ENCODE measurements around the gene ZBTB7C.

The ZBTB7C gene

DNA sequence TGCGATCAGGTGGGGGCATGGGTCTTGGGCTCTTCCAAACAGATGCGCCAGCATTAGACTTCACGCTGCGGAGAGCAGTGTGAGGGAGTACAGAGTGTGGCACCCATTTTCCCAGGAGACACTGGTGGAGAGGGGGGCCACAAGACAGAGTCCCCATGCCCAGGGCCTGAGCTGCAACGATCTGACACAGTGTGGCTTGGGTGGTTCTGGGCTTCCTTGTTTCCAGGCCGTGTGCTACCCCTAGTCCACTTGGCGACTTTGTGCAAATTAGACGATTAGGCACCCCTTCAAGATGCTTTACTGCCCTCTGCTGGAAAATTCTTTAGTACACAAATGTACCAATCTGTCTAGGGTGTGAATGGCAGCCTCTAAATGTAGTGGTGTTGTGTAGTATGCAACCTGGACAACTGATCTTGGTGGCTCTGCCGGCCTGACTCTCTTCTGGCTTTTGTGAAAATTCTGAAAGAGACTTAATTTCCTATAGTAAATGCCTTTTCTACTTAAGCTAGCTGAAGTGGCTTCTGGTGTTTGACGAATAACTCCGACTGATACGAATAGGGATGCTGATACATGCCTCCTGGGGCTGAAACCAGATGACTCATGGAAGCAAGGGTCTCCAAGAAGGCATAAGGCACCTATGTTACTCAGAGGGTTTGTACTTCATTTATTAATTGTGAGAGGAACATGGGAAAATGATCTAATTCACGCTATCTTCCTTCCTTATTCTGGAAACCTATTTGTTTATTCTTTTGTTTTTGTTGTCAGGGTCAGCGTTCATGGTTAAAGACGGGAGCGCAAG, 386.5 kb downstream of the ZBTB7C start:
- H3K27ac ChIP-seq (ENCODE audit: low read depth, low read length): no peak overlapping the region
- H3K4me1 ChIP-seq (ENCODE audit: control insufficient read depth in 1 of 2, insufficient read depth in 2 of 2, low read length in 2 of 2): peaks cover 0 to 5% of the 10 kb centered on the region in 2 donors

GRCh38 chr18:48022021-48022420, 387.2 kb downstream of the ZBTB7C start:
- Histone ChIP-seq H3K27ac (ENCODE audit: low read depth, low read length) (no peak overlapping the region), H3K9me3 (ENCODE audit: control insufficient read depth in 1 of 2, low read length in 2 of 2) (no peaks in the 10 kb centered on the region), H3K27me3 (ENCODE audit: control insufficient read depth in 1 of 2, insufficient read depth in 2 of 2, low read length in 2 of 2) (peaks cover 0 to 10% of the 10 kb centered on the region in 2 donors), H3K9ac (ENCODE audit: low read depth in 1 of 2, low read length in 2 of 2) (no peak overlapping the region), H3K4me1 (ENCODE audit: control insufficient read depth in 1 of 2, insufficient read depth in 2 of 2, low read length in 2 of 2) (peaks cover 0 to 5% of the 10 kb centered on the region in 2 donors), H3K4me3 (ENCODE audit: low read depth in 1 of 2, low read length in 2 of 2) (no peak overlapping the region), H3K36me3 (ENCODE audit: control insufficient read depth in 1 of 2, insufficient read depth in 2 of 2, low read length in 2 of 2) (no peaks in the 10 kb centered on the region)

More for the DNA sequence above, 386.5 kb downstream of the ZBTB7C start:
- H3K9me3 ChIP-seq (ENCODE audit: control insufficient read depth in 1 of 2, low read length in 2 of 2): no peaks in the 10 kb centered on the region
- H3K36me3 ChIP-seq (ENCODE audit: control insufficient read depth in 1 of 2, insufficient read depth in 2 of 2, low read length in 2 of 2): no peaks in the 10 kb centered on the region
- no peak overlapping the region for H3K9ac ChIP-seq (ENCODE audit: low read depth in 1 of 2, low read length in 2 of 2)
- peaks cover 0 to 10% of the 10 kb centered on the region in 2 donors for H3K27me3 ChIP-seq (ENCODE audit: control insufficient read depth in 1 of 2, insufficient read depth in 2 of 2, low read length in 2 of 2)
- H3K4me3 ChIP-seq (ENCODE audit: low read depth in 1 of 2, low read length in 2 of 2): no peak overlapping the region

- Histone ChIP-seq H3K27ac (ENCODE audit: low read depth, low read length) (no peak overlapping the region), H3K36me3 (ENCODE audit: control insufficient read depth in 1 of 2, insufficient read depth in 2 of 2, low read length in 2 of 2) (no peaks in the 10 kb centered on the region), H3K27me3 (ENCODE audit: control insufficient read depth in 1 of 2, insufficient read depth in 2 of 2, low read length in 2 of 2) (peaks cover 0 to 10% of the 10 kb centered on the region in 2 donors), H3K9ac (ENCODE audit: low read depth in 1 of 2, low read length in 2 of 2) (no peak overlapping the region), H3K4me1 (ENCODE audit: control insufficient read depth in 1 of 2, insufficient read depth in 2 of 2, low read length in 2 of 2) (peaks cover 0 to 5% of the 10 kb centered on the region in 2 donors), H3K4me3 (ENCODE audit: low read depth in 1 of 2, low read length in 2 of 2) (no peak overlapping the region), H3K9me3 (ENCODE audit: control insufficient read depth in 1 of 2, low read length in 2 of 2) (no peaks in the 10 kb centered on the region)
Observed at GRCh38 chr18:48021273-48021914, 387.8 kb downstream of the ZBTB7C start.

GRCh38 chr18:48020337-48021250, 388.6 kb downstream of the ZBTB7C start:
- Histone ChIP-seq H3K27me3 (ENCODE audit: control insufficient read depth in 1 of 2, insufficient read depth in 2 of 2, low read length in 2 of 2) (peaks cover 0 to 10% of the 10 kb centered on the region in 2 donors), H3K4me1 (ENCODE audit: control insufficient read depth in 1 of 2, insufficient read depth in 2 of 2, low read length in 2 of 2) (peaks cover 0 to 5% of the 10 kb centered on the region in 2 donors), H3K36me3 (ENCODE audit: control insufficient read depth in 1 of 2, insufficient read depth in 2 of 2, low read length in 2 of 2) (no peaks in the 10 kb centered on the region), H3K9me3 (ENCODE audit: control insufficient read depth in 1 of 2, low read length in 2 of 2) (no peaks in the 10 kb centered on the region), H3K9ac (ENCODE audit: low read depth in 1 of 2, low read length in 2 of 2) (no peak overlapping the region), H3K4me3 (ENCODE audit: low read depth in 1 of 2, low read length in 2 of 2) (no peak overlapping the region), H3K27ac (ENCODE audit: low read depth, low read length) (no peak overlapping the region)

DNA sequence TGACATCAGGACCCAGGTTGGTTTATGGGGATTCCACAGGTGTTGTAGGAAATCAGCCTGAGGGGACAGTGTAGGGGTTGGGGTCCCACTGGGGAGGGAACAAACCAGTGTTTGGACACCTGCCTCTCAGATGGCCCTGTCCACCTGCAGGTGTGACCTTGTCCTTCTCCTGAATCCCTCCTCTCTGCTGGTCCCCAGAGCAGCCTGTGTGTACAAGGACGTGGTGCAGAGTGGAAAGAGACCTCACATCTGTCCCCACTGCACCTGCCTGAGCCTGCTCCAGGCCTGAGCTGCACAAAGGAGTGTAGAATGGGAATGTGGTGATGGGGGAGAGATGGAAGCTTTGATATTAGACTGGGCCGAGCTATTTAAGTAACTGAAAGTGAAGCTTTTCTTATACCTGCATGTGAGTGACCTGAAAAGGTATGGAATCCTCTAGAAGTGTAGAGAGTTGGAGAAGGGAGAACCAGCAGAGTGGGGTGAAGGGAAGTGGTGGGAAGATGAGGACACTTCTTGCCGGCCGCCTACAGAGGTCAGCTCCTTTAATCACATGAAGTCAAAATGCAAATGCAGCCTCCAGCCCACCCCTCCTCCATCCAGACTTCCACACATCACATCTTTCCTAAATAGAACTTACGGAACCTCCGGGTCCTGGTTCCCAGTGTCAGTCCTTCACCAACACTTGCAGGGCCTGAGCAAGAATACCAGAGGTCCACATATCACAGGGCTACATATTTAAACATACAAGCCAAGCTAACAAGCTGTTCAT, 389.4 kb downstream of the ZBTB7C start:
- Histone ChIP-seq H3K4me3 (ENCODE audit: low read depth in 1 of 2, low read length in 2 of 2) (no peak overlapping the region), H3K4me1 (ENCODE audit: control insufficient read depth in 1 of 2, insufficient read depth in 2 of 2, low read length in 2 of 2) (peaks cover 0 to 5% of the 10 kb centered on the region in 2 donors), H3K9ac (ENCODE audit: low read depth in 1 of 2, low read length in 2 of 2) (no peak overlapping the region), H3K36me3 (ENCODE audit: control insufficient read depth in 1 of 2, insufficient read depth in 2 of 2, low read length in 2 of 2) (no peaks in the 10 kb centered on the region), H3K27ac (ENCODE audit: low read depth, low read length) (no peak overlapping the region), H3K9me3 (ENCODE audit: control insufficient read depth in 1 of 2, low read length in 2 of 2) (no peaks in the 10 kb centered on the region), H3K27me3 (ENCODE audit: control insufficient read depth in 1 of 2, insufficient read depth in 2 of 2, low read length in 2 of 2) (peaks cover 0 to 10% of the 10 kb centered on the region in 2 donors)

DNA sequence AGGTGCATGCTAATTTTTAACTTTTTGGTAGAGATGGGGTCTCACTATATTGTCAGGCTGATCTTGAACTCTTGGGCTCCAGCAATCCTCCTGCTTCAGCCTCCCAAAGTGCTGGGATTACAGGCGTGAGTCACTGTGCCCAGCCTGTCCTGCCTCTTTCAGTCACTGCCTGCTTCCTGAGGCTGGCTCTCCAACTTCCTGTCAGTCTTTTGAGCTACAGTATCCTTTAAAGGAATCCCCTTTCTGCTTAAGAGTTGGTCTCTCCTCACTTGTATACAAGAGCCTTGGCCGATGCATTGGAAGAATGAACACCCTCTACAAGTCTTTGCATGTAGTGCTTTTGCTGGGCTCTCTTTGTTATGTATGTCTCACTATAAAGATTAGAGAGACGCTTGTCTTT, 390.3 kb downstream of the ZBTB7C start:
- Histone ChIP-seq H3K36me3 (ENCODE audit: control insufficient read depth in 1 of 2, insufficient read depth in 2 of 2, low read length in 2 of 2) (no peaks in the 10 kb centered on the region), H3K27ac (ENCODE audit: low read depth, low read length) (no peak overlapping the region), H3K4me3 (ENCODE audit: low read depth in 1 of 2, low read length in 2 of 2) (no peak overlapping the region), H3K9ac (ENCODE audit: low read depth in 1 of 2, low read length in 2 of 2) (no peak overlapping the region), H3K4me1 (ENCODE audit: control insufficient read depth in 1 of 2, insufficient read depth in 2 of 2, low read length in 2 of 2) (peaks cover 0 to 5% of the 10 kb centered on the region in 2 donors), H3K9me3 (ENCODE audit: control insufficient read depth in 1 of 2, low read length in 2 of 2) (no peaks in the 10 kb centered on the region), H3K27me3 (ENCODE audit: control insufficient read depth in 1 of 2, insufficient read depth in 2 of 2, low read length in 2 of 2) (peaks cover 0 to 10% of the 10 kb centered on the region in 2 donors)

DNA sequence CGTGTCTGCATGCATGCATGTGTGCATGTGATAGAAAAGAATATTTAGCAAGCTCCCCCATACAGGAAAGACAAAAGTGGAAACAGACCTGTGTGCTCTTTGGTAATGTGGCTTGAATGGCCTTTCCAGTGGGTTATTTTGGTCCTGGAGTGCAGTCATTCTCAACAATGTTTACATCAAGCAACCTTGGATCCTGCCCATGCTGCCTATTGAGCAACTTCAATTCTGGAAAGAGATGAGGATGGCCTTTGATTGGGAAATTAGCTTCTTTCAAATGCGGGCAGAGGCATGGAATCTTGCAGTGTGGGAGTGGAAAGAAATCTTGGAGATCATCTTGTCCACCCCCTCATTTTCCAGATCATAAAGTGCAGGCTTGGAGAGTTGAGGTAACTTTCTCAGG, 391.5 kb downstream of the ZBTB7C start:
- H3K27ac ChIP-seq (ENCODE audit: low read depth, low read length): no peak overlapping the region
- no peak overlapping the region for H3K4me3 ChIP-seq (ENCODE audit: low read depth in 1 of 2, low read length in 2 of 2)
- H3K4me1 ChIP-seq (ENCODE audit: control insufficient read depth in 1 of 2, insufficient read depth in 2 of 2, low read length in 2 of 2): no peaks in the 10 kb centered on the region
- peaks cover 0 to 5% of the 10 kb centered on the region in 2 donors for H3K27me3 ChIP-seq (ENCODE audit: control insufficient read depth in 1 of 2, insufficient read depth in 2 of 2, low read length in 2 of 2)
- H3K9me3 ChIP-seq (ENCODE audit: control insufficient read depth in 1 of 2, low read length in 2 of 2): no peaks in the 10 kb centered on the region
- no peaks in the 10 kb centered on the region for H3K36me3 ChIP-seq (ENCODE audit: control insufficient read depth in 1 of 2, insufficient read depth in 2 of 2, low read length in 2 of 2)
- H3K9ac ChIP-seq (ENCODE audit: low read depth in 1 of 2, low read length in 2 of 2): no peak overlapping the region

- H3K4me3 ChIP-seq (ENCODE audit: low read depth in 1 of 2, low read length in 2 of 2): no peak overlapping the region
- H3K4me1 ChIP-seq (ENCODE audit: control insufficient read depth in 1 of 2, insufficient read depth in 2 of 2, low read length in 2 of 2): peaks cover 0 to 4% of the 10 kb centered on the region in 2 donors
- no peak overlapping the region for H3K9ac ChIP-seq (ENCODE audit: low read depth in 1 of 2, low read length in 2 of 2)
- no peaks in the 10 kb centered on the region for H3K9me3 ChIP-seq (ENCODE audit: control insufficient read depth in 1 of 2, low read length in 2 of 2)
- H3K27me3 ChIP-seq (ENCODE audit: control insufficient read depth in 1 of 2, insufficient read depth in 2 of 2, low read length in 2 of 2): no peaks in the 10 kb centered on the region
- H3K36me3 ChIP-seq (ENCODE audit: control insufficient read depth in 1 of 2, insufficient read depth in 2 of 2, low read length in 2 of 2): no peaks in the 10 kb centered on the region
- H3K27ac ChIP-seq (ENCODE audit: low read depth, low read length): no peak overlapping the region
Observed at GRCh38 chr18:48013162-48013561, 396.0 kb downstream of the ZBTB7C start.

DNA sequence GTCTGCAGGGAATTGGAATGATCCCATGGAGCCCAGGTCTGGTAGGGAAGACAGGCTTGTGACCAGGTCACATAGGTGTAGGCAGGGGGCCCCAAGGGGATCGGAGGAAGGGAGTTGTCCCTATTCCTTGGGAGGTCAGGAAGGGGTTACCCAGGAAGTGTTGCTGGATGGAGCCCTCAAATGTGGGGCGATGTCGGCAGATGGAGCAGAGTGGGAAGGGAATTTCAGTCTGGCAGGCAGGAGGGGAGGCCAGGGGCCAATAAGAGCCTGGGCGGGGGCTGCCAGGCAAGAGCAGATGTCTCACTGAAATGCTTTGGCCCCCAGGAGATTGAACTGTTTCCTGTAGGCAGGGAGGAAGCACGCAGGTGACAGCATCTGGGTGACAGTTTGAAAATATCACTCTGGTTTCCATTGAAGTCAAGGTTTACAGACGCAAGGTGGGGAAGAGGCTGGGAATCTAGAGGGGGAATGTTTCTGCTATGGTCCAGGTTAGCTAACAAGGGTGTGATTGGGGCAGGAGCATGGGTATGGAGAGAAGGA, 397.2 kb downstream of the ZBTB7C start:
- Histone ChIP-seq H3K9me3 (ENCODE audit: control insufficient read depth in 1 of 2, low read length in 2 of 2) (no peaks in the 10 kb centered on the region), H3K4me1 (ENCODE audit: control insufficient read depth in 1 of 2, insufficient read depth in 2 of 2, low read length in 2 of 2) (peaks cover 0 to 7% of the 10 kb centered on the region in 2 donors), H3K4me3 (ENCODE audit: low read depth in 1 of 2, low read length in 2 of 2) (no peak overlapping the region), H3K9ac (ENCODE audit: low read depth in 1 of 2, low read length in 2 of 2) (no peak overlapping the region), H3K27me3 (ENCODE audit: control insufficient read depth in 1 of 2, insufficient read depth in 2 of 2, low read length in 2 of 2) (no peaks in the 10 kb centered on the region), H3K36me3 (ENCODE audit: control insufficient read depth in 1 of 2, insufficient read depth in 2 of 2, low read length in 2 of 2) (no peaks in the 10 kb centered on the region), H3K27ac (ENCODE audit: low read depth, low read length) (no peak overlapping the region)

Measured in duodenal mucosa (tissue), 2 donors.